ENCODE measurements around the gene TAC4. TPM values are rescaled to one million over a fixed set of nuclear protein-coding genes. Genes with fewer than 3 reads are reported as not detected.

The TAC4 gene
- total RNA-seq, 1 donor from 2014 or later, result not detected

DNA sequence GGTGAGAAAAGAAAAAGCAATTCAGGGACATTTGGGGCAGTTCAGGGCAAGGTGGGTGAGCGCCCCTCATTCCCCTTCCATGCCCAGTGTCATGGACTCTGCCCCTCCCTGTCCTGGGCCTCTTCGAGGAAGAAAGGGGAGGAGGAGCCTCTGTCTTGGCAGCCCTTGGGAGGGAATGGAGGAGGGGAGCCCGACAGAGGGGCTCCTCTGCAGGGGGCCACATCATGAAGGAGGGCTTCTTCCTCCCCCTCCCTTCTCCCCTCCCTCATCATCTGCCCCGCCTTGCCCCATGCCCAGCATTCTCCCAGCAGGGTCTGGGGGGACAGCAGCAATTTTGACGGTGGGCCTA, 33.2 kb upstream of the TAC4 start:
- no peak for DNase-seq
- intact Hi-C loops (cut with micrococcal nuclease), result no loop called here
- H3K27me3 Mint-ChIP-seq, result peaks cover 34% of the 10 kb centered on the region
- peaks cover 3% of the 10 kb centered on the region for H3K4me1 Mint-ChIP-seq
- H3K27ac Mint-ChIP-seq, result no peak overlapping the region
- no peak overlapping the region for H3K4me3 Mint-ChIP-seq
- no peaks in the 10 kb centered on the region for H3K9me3 Mint-ChIP-seq
- no peaks in the 10 kb centered on the region for H3K36me3 Mint-ChIP-seq (ENCODE audit: low read depth)

GRCh38 chr17:49880291-49881053, 32.6 kb upstream of the TAC4 start:
- peak; percentile 92 for DNase-seq
- Mint-ChIP-seq H3K4me1 (peaks cover 3% of the 10 kb centered on the region), H3K27ac (no peak overlapping the region), H3K27me3 (peaks cover 35% of the 10 kb centered on the region), H3K9me3 (no peaks in the 10 kb centered on the region), H3K4me3 (peak overlapping the region; percentile 54), H3K36me3 (ENCODE audit: low read depth) (no peaks in the 10 kb centered on the region)
- intact Hi-C loops (cut with micrococcal nuclease), result loop anchor here (1.0 kb wide), 1 partner anchor 118 kb away; no protein-coding TSS in a partner anchor

DNA sequence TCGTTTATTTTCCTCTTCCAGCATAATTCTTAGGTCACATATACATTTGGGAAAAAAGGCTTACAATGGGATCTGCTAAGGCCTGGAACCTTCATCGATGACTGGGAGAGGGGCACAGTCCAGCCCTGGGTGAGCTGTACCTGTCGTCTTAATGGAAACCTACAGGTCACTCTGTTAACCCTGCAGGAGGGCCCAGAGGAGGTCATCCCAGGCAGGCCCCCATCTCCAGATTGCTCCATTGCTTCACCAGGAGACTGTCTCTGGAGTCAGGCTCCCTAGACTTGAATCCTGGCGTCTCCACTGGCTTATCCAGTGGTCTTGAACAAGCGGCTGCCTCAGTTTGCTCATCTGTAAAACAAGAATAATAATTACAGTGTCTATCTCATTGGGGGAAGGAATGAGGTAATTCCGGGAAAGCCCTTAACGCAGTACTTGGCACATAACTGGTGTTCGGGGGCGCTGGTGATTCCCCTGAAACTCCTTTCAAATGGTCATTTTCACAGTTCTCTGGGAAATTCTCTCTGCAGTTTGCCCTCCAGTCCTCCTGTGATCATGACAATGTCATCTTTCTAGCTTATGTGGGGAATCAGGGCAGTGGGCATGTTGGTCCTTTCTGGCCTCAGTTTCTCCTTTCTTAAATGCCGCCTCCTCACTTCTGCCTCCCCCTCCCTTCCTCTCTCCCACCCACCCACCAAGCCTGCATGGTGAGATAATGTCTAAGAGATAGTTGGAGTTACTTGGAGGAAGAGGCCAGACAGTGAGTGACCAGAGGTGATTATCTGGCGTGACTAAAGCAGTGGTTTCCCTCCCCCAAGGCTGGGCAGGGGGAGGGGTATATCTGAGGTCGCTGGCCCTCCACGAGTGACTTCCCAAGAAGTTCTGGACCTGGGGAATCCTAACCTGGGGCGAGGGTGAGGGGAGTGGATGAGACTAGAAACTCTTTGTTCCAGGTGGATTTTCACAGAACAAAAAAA, 31.3 kb upstream of the TAC4 start:
- Mint-ChIP-seq H3K4me1 (peaks cover 3% of the 10 kb centered on the region), H3K4me3 (no peak overlapping the region), H3K27me3 (peaks cover 36% of the 10 kb centered on the region), H3K9me3 (no peaks in the 10 kb centered on the region), H3K36me3 (ENCODE audit: low read depth) (no peaks in the 10 kb centered on the region), H3K27ac (no peak overlapping the region)
- DNase-seq, result no peak
- intact Hi-C loops (cut with micrococcal nuclease), result no loop called here

DNA sequence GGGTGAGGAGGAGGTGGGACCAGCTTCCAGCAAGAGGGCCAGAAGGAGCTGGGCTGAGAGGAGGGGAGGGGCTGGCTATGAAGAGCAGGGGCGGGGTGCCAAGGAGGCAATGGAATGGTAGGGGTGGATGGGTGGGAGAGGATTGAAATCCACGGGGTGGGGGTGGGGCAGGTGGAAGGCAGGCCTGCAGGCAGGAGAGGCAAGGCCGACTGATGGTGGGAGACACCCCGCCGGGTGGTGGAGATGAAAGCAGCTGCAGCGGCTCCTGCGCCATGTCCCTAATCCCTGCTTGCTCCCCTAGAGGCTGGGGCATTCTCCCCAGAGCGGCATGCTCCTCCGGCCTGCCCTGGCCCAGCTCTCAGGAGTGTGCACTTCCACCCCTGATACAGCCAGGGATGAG, 27.8 kb upstream of the TAC4 start:
- Mint-ChIP-seq H3K9me3 (no peaks in the 10 kb centered on the region), H3K36me3 (ENCODE audit: low read depth) (no peaks in the 10 kb centered on the region), H3K27me3 (peaks cover 24% of the 10 kb centered on the region), H3K4me1 (peaks cover 15% of the 10 kb centered on the region), H3K27ac (no peak overlapping the region), H3K4me3 (no peak overlapping the region)
- no peak for DNase-seq
- intact Hi-C loops (cut with micrococcal nuclease), result no loop called here

- no peak for DNase-seq
- H3K4me1 Mint-ChIP-seq, result peaks cover 13% of the 10 kb centered on the region
- peaks cover 19% of the 10 kb centered on the region for H3K27me3 Mint-ChIP-seq
- H3K36me3 Mint-ChIP-seq (ENCODE audit: low read depth), result no peaks in the 10 kb centered on the region
- H3K9me3 Mint-ChIP-seq, result no peaks in the 10 kb centered on the region
- no peak overlapping the region for H3K27ac Mint-ChIP-seq
- intact Hi-C loops (cut with micrococcal nuclease), result no loop called here
- no peak overlapping the region for H3K4me3 Mint-ChIP-seq
Measured at GRCh38 chr17:49874911-49875310, 27.0 kb upstream of the TAC4 start.

DNA sequence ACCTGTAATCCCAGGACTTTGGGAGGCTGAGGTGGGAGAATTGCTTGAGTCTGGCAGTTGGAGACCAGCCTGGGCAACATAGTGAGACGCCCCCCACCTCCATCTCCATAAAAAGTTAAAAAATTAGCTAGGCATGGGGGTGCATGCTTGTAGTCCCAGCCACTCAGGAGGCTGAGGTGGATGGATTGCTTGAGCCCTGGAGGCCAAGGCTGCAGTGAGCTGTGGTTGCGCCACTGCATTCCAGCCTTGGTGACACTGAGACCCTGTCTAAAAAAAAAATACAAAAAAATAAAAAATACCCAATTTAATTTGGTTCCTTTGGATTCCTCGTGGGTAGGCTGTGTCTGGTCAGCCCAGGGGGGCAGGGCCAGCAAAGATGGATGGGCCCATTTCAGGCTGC, 26.1 kb upstream of the TAC4 start:
- Mint-ChIP-seq H3K27me3 (peaks cover 10% of the 10 kb centered on the region), H3K27ac (no peak overlapping the region), H3K36me3 (ENCODE audit: low read depth) (no peaks in the 10 kb centered on the region), H3K4me3 (no peak overlapping the region), H3K4me1 (peaks cover 13% of the 10 kb centered on the region), H3K9me3 (no peaks in the 10 kb centered on the region)
- DNase-seq, result no peak
- intact Hi-C loops (cut with micrococcal nuclease), result no loop called here

DNA sequence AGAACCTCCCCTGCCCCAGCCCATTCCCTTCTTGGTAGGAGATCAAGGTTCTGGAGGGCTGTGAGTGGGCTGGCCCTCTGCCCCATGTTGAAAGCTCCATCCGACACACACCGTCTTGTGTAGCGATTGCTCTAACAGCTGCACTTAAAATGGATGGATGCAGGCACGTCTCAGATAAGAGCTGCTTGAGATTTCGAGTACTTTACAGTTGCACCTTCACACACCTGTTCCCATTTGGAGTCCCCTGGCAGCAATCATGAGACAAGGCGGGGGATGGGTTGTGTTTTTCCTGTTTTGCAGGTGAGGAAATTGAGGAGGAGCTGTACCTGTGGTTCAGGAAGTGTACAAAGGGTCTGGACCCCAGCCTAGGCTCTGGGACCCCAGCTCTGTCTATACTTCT, 25.6 kb upstream of the TAC4 start:
- peaks cover 8% of the 10 kb centered on the region for H3K27me3 Mint-ChIP-seq
- H3K9me3 Mint-ChIP-seq, result no peaks in the 10 kb centered on the region
- no peak for DNase-seq
- H3K27ac Mint-ChIP-seq, result no peak overlapping the region
- H3K36me3 Mint-ChIP-seq (ENCODE audit: low read depth), result no peaks in the 10 kb centered on the region
- peaks cover 13% of the 10 kb centered on the region for H3K4me1 Mint-ChIP-seq
- intact Hi-C loops (cut with micrococcal nuclease), result no loop called here
- H3K4me3 Mint-ChIP-seq, result no peak overlapping the region

DNA sequence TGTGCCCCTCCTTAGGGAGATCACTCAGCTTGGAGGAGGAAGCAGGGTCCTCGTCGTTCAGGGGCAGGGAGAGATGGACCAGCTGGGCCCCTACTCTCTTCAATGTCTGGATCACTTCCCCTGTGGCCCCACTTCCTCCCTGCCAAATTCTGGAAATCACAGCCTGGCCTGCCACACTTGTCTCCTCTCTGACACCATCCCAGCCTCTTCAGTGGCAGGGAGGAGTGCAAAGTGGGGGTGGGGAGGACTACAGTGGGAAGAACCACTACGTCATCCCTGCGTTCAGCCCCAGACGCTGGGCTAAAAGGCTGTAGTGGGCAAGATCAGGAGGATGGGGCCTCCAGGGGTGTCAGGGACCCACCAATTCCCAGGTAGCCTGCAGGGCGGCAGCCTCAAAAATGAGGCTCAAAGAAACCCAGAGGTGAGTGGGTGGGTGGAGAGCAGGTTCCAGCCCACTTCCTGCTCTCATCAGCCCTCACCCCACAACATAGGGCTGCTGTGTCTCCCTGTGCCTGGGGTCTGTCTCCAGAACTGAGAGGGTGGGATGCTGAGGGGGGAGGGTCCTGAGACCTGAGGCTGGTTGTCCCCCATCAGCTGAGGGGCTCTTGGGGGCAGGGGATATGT, 25.0 kb upstream of the TAC4 start:
- Mint-ChIP-seq H3K9me3 (no peaks in the 10 kb centered on the region), H3K27ac (no peak overlapping the region), H3K27me3 (peaks cover 6% of the 10 kb centered on the region), H3K4me1 (peaks cover 13% of the 10 kb centered on the region), H3K4me3 (no peak overlapping the region), H3K36me3 (ENCODE audit: low read depth) (no peaks in the 10 kb centered on the region)
- intact Hi-C loops (cut with micrococcal nuclease), result no loop called here
- no peak for DNase-seq

DNA sequence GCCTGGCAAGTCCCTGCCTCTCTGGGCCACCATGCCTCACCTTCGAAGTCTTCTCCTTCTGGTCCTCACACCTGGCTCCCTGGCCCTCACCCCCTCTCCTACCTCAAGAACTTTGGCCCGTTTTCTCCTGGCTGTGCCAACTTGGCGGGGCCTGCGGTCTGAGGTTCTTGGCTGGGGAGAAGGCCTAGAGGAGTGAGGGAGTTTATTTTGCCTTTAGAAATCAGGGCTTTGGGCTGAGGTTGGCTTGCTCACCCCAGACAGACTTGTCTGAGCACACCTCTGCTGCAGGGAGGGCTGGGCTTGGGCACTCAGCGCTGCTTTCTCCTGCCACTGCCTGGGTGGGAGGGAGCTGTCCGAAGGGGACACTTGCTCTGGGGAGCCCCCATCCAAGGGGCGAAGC, 23.3 kb upstream of the TAC4 start:
- no peak for DNase-seq
- Mint-ChIP-seq H3K27me3 (peaks cover 3% of the 10 kb centered on the region), H3K36me3 (ENCODE audit: low read depth) (no peaks in the 10 kb centered on the region), H3K27ac (no peak overlapping the region), H3K4me3 (no peak overlapping the region), H3K4me1 (peaks cover 13% of the 10 kb centered on the region), H3K9me3 (no peaks in the 10 kb centered on the region)
- intact Hi-C loops (cut with micrococcal nuclease), result no loop called here

DNA sequence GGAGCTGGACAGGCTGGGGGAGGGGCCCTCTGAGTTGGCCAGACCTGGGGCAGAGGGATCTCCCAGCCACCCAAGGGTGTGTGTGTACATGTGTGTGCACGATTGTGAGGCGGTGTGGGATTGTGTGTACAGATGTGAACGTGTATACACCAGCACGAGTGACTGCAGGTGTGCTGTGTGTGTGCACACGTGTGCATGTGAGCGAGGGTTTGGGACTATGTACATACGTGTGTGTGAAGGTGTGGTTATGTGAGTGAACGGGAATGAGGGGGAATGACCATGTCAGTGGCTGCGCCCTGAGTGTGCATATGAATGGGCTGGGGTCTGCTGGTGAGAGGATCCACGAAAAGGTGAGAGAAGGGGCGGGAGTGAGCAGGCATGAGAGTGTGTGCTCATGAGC, 22.4 kb upstream of the TAC4 start:
- Mint-ChIP-seq H3K27me3 (peaks cover 2% of the 10 kb centered on the region), H3K4me3 (no peak overlapping the region), H3K9me3 (no peaks in the 10 kb centered on the region), H3K27ac (no peak overlapping the region), H3K4me1 (peaks cover 13% of the 10 kb centered on the region), H3K36me3 (ENCODE audit: low read depth) (no peaks in the 10 kb centered on the region)
- no peak for DNase-seq
- intact Hi-C loops (cut with micrococcal nuclease), result no loop called here

- intact Hi-C loops (cut with micrococcal nuclease), result no loop called here
- Mint-ChIP-seq H3K4me3 (no peak overlapping the region), H3K27ac (no peak overlapping the region), H3K36me3 (ENCODE audit: low read depth) (no peaks in the 10 kb centered on the region), H3K9me3 (no peaks in the 10 kb centered on the region), H3K27me3 (no peaks in the 10 kb centered on the region), H3K4me1 (peaks cover 13% of the 10 kb centered on the region)
- no peak for DNase-seq
Measured at GRCh38 chr17:49869038-49869374, 21.1 kb upstream of the TAC4 start.

DNA sequence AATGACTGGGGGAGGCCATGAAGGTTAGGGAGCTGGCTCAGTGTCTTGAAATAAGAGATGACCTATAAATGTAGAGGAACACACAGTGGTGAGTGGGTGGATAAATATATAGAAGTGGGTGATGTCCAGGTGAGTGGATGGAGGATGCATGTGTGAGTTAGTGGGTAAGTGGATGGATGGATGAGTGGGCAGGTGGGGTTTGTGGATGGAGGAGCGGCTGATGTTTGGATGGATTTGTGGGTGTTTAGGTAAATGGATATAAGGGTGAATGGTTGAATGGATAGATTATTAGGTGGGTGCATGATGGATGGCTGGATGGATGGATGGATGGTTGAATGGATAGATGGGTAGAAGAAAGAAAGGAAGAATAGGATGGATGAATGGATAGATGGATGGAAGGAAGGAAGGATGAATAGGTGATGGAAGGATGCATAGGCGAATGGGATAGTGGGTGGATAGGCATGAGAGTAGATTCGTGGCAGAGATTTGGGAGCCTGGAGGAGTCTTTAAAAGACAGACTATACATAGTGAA, 19.1 kb upstream of the TAC4 start:
- Mint-ChIP-seq H3K4me3 (no peak overlapping the region), H3K27me3 (peaks cover 3% of the 10 kb centered on the region), H3K4me1 (no peaks in the 10 kb centered on the region), H3K27ac (no peak overlapping the region), H3K36me3 (ENCODE audit: low read depth) (no peaks in the 10 kb centered on the region), H3K9me3 (no peaks in the 10 kb centered on the region)
- intact Hi-C loops (cut with micrococcal nuclease), result no loop called here
- no peak for DNase-seq

DNA sequence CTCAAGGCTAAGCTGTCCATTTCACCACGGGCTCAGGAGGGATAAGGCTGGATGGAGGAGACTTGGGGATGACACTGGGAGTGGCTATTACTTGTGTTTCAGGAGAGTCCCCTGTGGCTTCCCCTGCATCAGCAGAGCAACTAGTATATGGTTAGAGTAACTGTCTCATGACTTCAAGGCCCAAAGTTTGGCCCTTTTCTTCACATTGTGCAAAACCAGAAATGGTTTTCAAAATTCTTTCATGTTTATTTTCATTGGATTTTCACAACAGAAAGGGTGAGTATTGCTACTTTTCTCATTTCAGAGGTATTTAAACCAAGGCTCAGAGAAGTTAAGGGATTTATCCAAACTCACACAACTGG, 18.1 kb upstream of the TAC4 start:
- intact Hi-C loops (cut with micrococcal nuclease), result no loop called here
- H3K4me3 Mint-ChIP-seq, result no peak overlapping the region
- peaks cover 3% of the 10 kb centered on the region for H3K4me1 Mint-ChIP-seq
- H3K36me3 Mint-ChIP-seq (ENCODE audit: low read depth), result no peaks in the 10 kb centered on the region
- H3K27ac Mint-ChIP-seq, result no peak overlapping the region
- H3K9me3 Mint-ChIP-seq, result no peaks in the 10 kb centered on the region
- no peak for DNase-seq
- H3K27me3 Mint-ChIP-seq, result peaks cover 3% of the 10 kb centered on the region

DNA sequence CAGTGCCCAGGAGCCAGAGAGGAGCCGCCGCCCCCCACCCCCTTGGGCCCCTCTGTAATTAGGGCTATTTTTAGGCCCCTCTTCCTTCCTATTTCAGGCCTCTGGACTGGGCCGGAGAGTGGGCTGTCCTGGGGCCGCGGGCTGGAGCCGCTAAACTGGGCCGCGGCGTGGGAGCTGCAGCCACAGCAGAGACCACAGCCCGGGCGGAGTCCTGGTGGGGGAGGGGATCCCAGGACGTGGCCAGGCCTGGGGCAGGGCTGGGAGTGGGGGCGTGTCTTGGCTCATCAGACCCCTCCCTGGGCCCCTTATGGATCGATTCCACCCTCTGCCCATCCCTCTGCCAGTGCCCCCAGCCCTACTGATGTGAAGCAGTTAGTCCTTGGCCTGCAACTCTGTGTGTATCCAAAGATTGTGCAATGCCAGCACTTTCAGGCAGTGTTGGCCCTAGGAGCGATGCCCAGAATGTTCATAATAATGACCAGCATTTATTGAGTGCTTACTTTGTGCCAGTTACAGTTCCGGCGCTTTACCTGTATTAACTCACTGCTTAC, 15.0 kb upstream of the TAC4 start:
- Mint-ChIP-seq H3K27me3 (peaks cover 10% of the 10 kb centered on the region), H3K4me3 (no peak overlapping the region), H3K36me3 (ENCODE audit: low read depth) (no peaks in the 10 kb centered on the region), H3K4me1 (peaks cover 3% of the 10 kb centered on the region), H3K27ac (no peak overlapping the region), H3K9me3 (no peaks in the 10 kb centered on the region)
- intact Hi-C loops (cut with micrococcal nuclease), result no loop called here
- DNase-seq, result no peak

Measured in activated CD4-positive, alpha-beta T cell treated with anti-CD3 and anti-CD28 coated beads, Interleukin-2, amount 10 ng/mL, durations not matched to agents 24 days and 14 days (primary cell).